Adrenal gland (tissue), 5 donors: ENCODE measurements around the gene ISM1.

Experiments used
- POLR2A ChIP-seq, 2 donors: fragments of 450-650 bp; IDR thresholded peaks; one replicate each; pipeline ENCODE4 v1.6.1; 2017; ENCODE audit warnings: antibody characterized with exemption in 2 of 2, mild to moderate bottlenecking in 2 of 2, moderate library complexity in 1 of 2
- TF ChIP-seq, protein P1 (sequence below), 6 experiments: fragments of 450-650 bp in 4 of 6; fragments of 200-600 bp in 2 of 6; sonication (generic) in 1 of 6; IDR thresholded peaks; 1 replicate in 5 of 6; 2 replicates in 1 of 6; pipeline versions ENCODE4 v1.5.1 to v1.8.0; 2016 to 2021; ENCODE audit warnings: antibody characterized with exemption in 6 of 6, mild to moderate bottlenecking in 2 of 6, moderate library complexity in 1 of 6
- donor health status: DM: no; HTN: no; CAD: no.

DNA sequence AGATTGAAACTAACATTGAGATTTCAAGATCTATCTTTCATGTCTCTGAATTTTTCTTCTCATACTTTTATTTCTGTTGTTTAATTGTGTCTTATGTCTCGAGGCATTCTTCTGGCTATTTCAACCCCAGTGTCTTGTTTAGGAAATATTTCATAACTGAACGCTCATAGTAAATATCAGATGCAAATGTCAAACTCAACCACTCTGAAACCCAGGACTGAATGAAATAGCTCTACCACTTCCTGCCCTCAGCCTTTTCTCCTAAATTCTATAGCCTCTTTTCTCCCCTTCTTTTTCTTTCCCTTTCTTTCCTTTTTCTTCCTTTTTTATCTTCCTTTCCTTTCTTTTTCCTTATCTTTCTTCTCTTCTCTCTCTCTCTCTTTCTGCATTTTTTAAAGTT lies 7.7 kb downstream of the ISM1 start:
- TF ChIP-seq, protein P1, sequence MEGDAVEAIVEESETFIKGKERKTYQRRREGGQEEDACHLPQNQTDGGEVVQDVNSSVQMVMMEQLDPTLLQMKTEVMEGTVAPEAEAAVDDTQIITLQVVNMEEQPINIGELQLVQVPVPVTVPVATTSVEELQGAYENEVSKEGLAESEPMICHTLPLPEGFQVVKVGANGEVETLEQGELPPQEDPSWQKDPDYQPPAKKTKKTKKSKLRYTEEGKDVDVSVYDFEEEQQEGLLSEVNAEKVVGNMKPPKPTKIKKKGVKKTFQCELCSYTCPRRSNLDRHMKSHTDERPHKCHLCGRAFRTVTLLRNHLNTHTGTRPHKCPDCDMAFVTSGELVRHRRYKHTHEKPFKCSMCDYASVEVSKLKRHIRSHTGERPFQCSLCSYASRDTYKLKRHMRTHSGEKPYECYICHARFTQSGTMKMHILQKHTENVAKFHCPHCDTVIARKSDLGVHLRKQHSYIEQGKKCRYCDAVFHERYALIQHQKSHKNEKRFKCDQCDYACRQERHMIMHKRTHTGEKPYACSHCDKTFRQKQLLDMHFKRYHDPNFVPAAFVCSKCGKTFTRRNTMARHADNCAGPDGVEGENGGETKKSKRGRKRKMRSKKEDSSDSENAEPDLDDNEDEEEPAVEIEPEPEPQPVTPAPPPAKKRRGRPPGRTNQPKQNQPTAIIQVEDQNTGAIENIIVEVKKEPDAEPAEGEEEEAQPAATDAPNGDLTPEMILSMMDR (IDR thresholded peaks at IDR 0.05) = no peak
- TF ChIP-seq POLR2A (IDR thresholded peaks at IDR 0.05) = no peak
